HEK293 (cell line): ENCODE data around the gene FAM240A.

ENCODE experiments used
- CTCF ChIA-PET: fragments of 350-600 bp; formaldehyde crosslinking; extraction: SDS; loops from one replicate; lab custom pipeline; 2021; ENCODE audit warnings: antibody characterized with exemption; lab: Yijun Ruan, JAX
- POLR2A ChIA-PET: fragments of 300-600 bp; formaldehyde crosslinking; extraction: SDS; loops from one replicate; lab custom pipeline; 2020; ENCODE audit warnings: antibody characterized with exemption, inconsistent platforms; lab: Yijun Ruan, JAX
- H3K27ac ChIP-seq: fragments of 200-500 bp; sonication (Bioruptor generic); 2 replicates; pipeline ENCODE4 v1.5.1; 2014; ENCODE audit warnings: low read depth, low read length, control low read depth, inconsistent platforms; ENCODE audit errors: extremely low read depth
- H3K36me3 ChIP-seq, 2 experiments: fragments of 200-500 bp in 1 of 2; sonication (Bioruptor generic) in 1 of 2; 1 replicate in 1 of 2; 2 replicates in 1 of 2; pipeline ENCODE4 v1.5.1; 2014 to 2017; ENCODE audit warnings: inconsistent platforms in 2 of 2, low read length in 2 of 2; ENCODE audit not compliant: control insufficient read depth in 2 of 2, insufficient read depth in 1 of 2
- H3K4me1 ChIP-seq: fragments of 200-500 bp; sonication (Bioruptor generic); 2 replicates; pipeline ENCODE4 v1.5.1; 2014; ENCODE audit warnings: mild to moderate bottlenecking, low read length, inconsistent platforms; ENCODE audit not compliant: control insufficient read depth, insufficient read depth
- H3K4me3 ChIP-seq: 2 replicates; pipeline ENCODE4 v1.5.1; 2011; ENCODE audit warnings: low read depth, mild to moderate bottlenecking, control low read depth, low read length, moderate library complexity
- H3K9me3 ChIP-seq: fragments of 200-500 bp; sonication (Bioruptor generic); 2 replicates; pipeline ENCODE4 v1.5.1; 2014; ENCODE audit warnings: low read depth, low read length, inconsistent platforms; ENCODE audit not compliant: control insufficient read depth, insufficient read depth
- ELK4 ChIP-seq: IDR thresholded peaks from 2 replicates; pipeline ENCODE4 v1.6.1; 2011; ENCODE audit warnings: mild to moderate bottlenecking, low read depth, low read length, borderline replicate concordance
- MEIS1 ChIP-seq: sonication (generic); formaldehyde crosslinking; IDR thresholded peaks from 2 replicates; pipeline ENCODE4 v1.8.1; 2022; ENCODE audit warnings: missing genetic modification reagents, mild to moderate bottlenecking, borderline replicate concordance
- TSHZ1 ChIP-seq: fragments of 450-650 bp; formaldehyde crosslinking; IDR thresholded peaks from 2 replicates; pipeline ENCODE4 v1.5.1; 2016; ENCODE audit warnings: missing biosample characterization, missing genetic modification characterization, borderline replicate concordance
- ZBTB20 ChIP-seq: fragments of 450-650 bp; formaldehyde crosslinking; IDR thresholded peaks from 2 replicates; pipeline ENCODE4 v1.5.1; 2016; ENCODE audit warnings: missing biosample characterization, missing genetic modification characterization
- ZBTB6 ChIP-seq: fragments of 450-650 bp; formaldehyde crosslinking; IDR thresholded peaks from 2 replicates; pipeline ENCODE4 v1.5.1; 2017; ENCODE audit warnings: missing biosample characterization, missing genetic modification characterization
- ZFP37 ChIP-seq: fragments of 450-650 bp; formaldehyde crosslinking; IDR thresholded peaks from 2 replicates; pipeline ENCODE4 v1.5.1; 2016; ENCODE audit warnings: missing biosample characterization, missing genetic modification characterization
- ZFP41 ChIP-seq: fragments of 450-650 bp; formaldehyde crosslinking; IDR thresholded peaks from 2 replicates; pipeline ENCODE4 v1.5.1; 2016; ENCODE audit warnings: missing biosample characterization, missing genetic modification characterization, borderline replicate concordance
- ZNF121 ChIP-seq: fragments of 450-650 bp; formaldehyde crosslinking; IDR thresholded peaks from 2 replicates; pipeline ENCODE4 v1.5.1; 2016; ENCODE audit warnings: missing biosample characterization, missing genetic modification characterization
- ZNF16 ChIP-seq: fragments of 450-650 bp; formaldehyde crosslinking; IDR thresholded peaks from 2 replicates; pipeline ENCODE4 v1.5.1; 2016; ENCODE audit warnings: low read depth, missing biosample characterization, missing genetic modification characterization
- ZNF169 ChIP-seq: fragments of 450-650 bp; formaldehyde crosslinking; IDR thresholded peaks from 2 replicates; pipeline ENCODE4 v1.5.1; 2016; ENCODE audit warnings: missing biosample characterization, missing genetic modification characterization
- ZNF555 ChIP-seq: fragments of 450-650 bp; formaldehyde crosslinking; conservative IDR thresholded peaks from 2 replicates; pipeline ENCODE4 v1.5.1; 2017; ENCODE audit warnings: missing biosample characterization, mild to moderate bottlenecking, missing genetic modification characterization, inconsistent platforms
- ZNF558 ChIP-seq: fragments of 450-650 bp; formaldehyde crosslinking; IDR thresholded peaks from 2 replicates; pipeline ENCODE4 v1.5.1; 2016; ENCODE audit warnings: missing biosample characterization, missing genetic modification characterization
- TF ChIP-seq, protein P1 (sequence below): fragments of 450-650 bp; formaldehyde crosslinking; IDR thresholded peaks from 2 replicates; pipeline ENCODE4 v1.5.1; 2016; ENCODE audit warnings: missing biosample characterization, missing genetic modification characterization
- TF ChIP-seq, protein P2 (sequence below): fragments of 450-650 bp; formaldehyde crosslinking; IDR thresholded peaks from 2 replicates; pipeline ENCODE4 v1.5.1; 2016; ENCODE audit warnings: missing biosample characterization, missing genetic modification characterization
- TF ChIP-seq, protein P3 (sequence below): fragments of 450-650 bp; formaldehyde crosslinking; IDR thresholded peaks from 2 replicates; pipeline ENCODE4; 2016; ENCODE audit warnings: missing biosample characterization, missing genetic modification characterization
- TF ChIP-seq, protein P4 (sequence below): fragments of 450-650 bp; formaldehyde crosslinking; IDR thresholded peaks from 2 replicates; pipeline ENCODE4 v1.5.1; 2016; ENCODE audit warnings: missing biosample characterization, missing genetic modification characterization

FAM240A gene

DNA sequence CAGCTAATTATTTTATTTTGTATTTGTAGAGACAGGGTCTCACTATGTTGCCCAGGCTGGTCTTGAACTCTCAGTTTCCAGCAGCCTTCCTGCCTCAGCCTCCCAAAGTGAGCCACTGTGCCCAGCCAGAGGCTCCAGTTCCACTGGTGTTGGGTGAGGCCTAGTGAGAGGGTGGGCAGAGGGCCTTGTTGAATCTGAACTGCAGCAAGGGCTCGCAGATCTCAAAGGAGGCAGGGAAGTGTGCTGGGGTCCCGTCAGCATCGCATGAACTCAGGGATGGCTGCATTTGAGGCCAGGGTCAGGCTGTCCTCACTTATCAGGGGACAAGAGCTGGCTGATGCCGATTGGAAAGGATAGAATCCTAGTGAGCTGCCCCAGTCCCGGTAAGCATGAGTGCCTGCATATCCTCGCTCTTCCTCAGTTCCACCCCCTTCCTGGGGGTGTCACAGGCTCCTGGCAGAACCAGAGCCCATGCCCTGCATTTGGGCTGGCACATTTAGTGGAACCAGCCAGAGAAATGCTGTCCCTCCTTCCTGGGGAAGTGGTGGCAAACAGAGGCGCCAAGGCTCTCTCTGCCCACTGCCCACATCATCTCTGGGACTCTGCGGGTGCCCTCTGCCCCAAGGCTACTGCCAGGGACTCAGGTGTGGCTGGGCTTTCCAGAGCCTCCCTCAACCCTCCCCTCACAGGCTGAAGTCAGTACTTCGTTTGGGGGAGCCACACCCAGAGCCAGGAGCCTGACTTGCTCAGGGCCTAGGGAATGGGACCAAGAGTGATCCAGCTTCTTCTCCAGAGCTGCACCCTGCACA lies 57.1 kb downstream of the FAM240A start:
- no peaks in the 10 kb centered on the region for H3K9me3 ChIP-seq
- no peak overlapping the region for H3K27ac ChIP-seq
- TF ChIP-seq ZBTB20 = no peak
- TF ChIP-seq ZNF121 (tag by site-specific recombination) = no peak
- TF ChIP-seq, protein P1, sequence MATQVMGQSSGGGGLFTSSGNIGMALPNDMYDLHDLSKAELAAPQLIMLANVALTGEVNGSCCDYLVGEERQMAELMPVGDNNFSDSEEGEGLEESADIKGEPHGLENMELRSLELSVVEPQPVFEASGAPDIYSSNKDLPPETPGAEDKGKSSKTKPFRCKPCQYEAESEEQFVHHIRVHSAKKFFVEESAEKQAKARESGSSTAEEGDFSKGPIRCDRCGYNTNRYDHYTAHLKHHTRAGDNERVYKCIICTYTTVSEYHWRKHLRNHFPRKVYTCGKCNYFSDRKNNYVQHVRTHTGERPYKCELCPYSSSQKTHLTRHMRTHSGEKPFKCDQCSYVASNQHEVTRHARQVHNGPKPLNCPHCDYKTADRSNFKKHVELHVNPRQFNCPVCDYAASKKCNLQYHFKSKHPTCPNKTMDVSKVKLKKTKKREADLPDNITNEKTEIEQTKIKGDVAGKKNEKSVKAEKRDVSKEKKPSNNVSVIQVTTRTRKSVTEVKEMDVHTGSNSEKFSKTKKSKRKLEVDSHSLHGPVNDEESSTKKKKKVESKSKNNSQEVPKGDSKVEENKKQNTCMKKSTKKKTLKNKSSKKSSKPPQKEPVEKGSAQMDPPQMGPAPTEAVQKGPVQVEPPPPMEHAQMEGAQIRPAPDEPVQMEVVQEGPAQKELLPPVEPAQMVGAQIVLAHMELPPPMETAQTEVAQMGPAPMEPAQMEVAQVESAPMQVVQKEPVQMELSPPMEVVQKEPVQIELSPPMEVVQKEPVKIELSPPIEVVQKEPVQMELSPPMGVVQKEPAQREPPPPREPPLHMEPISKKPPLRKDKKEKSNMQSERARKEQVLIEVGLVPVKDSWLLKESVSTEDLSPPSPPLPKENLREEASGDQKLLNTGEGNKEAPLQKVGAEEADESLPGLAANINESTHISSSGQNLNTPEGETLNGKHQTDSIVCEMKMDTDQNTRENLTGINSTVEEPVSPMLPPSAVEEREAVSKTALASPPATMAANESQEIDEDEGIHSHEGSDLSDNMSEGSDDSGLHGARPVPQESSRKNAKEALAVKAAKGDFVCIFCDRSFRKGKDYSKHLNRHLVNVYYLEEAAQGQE (tag by site-specific recombination) = no peak
- no peak for TF ChIP-seq ZNF555 (tag by site-specific recombination)
- no peak for TF ChIP-seq TSHZ1
- TF ChIP-seq ELK4 = no peak
- TF ChIP-seq ZFP41 (tag by site-specific recombination) = no peak
- TF ChIP-seq, protein P2, sequence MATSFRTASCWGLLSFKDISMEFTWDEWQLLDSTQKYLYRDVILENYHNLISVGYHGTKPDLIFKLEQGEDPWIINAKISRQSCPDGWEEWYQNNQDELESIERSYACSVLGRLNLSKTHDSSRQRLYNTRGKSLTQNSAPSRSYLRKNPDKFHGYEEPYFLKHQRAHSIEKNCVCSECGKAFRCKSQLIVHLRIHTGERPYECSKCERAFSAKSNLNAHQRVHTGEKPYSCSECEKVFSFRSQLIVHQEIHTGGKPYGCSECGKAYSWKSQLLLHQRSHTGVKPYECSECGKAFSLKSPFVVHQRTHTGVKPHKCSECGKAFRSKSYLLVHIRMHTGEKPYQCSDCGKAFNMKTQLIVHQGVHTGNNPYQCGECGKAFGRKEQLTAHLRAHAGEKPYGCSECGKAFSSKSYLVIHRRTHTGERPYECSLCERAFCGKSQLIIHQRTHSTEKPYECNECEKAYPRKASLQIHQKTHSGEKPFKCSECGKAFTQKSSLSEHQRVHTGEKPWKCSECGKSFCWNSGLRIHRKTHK (tag by site-specific recombination) = no peak
- TF ChIP-seq ZBTB6 = no peak
- TF ChIP-seq, protein P3, sequence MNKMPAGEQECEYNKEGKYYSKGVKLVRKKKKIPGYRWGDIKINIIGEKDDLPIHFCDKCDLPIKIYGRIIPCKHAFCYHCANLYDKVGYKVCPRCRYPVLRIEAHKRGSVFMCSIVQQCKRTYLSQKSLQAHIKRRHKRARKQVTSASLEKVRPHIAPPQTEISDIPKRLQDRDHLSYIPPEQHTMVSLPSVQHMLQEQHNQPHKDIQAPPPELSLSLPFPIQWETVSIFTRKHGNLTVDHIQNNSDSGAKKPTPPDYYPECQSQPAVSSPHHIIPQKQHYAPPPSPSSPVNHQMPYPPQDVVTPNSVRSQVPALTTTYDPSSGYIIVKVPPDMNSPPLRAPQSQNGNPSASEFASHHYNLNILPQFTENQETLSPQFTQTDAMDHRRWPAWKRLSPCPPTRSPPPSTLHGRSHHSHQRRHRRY (tag by site-specific recombination) = no peak
- TF ChIP-seq MEIS1 (CRISPR knock-in tag) = no peak
- TF ChIP-seq ZNF16 (tag by site-specific recombination) = no peak
- TF ChIP-seq ZNF169 = no peak
- TF ChIP-seq, protein P4, sequence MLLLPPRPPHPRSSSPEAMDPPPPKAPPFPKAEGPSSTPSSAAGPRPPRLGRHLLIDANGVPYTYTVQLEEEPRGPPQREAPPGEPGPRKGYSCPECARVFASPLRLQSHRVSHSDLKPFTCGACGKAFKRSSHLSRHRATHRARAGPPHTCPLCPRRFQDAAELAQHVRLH (tag by site-specific recombination) = no peak
- no peak for TF ChIP-seq ZFP37 (tag by site-specific recombination)
- TF ChIP-seq ZNF558 (tag by site-specific recombination) = no peak
- TF ChIP-seq, all 188 proteins: peak for 0
- no peaks in the 10 kb centered on the region for H3K4me1 ChIP-seq
- no peak overlapping the region for H3K4me3 ChIP-seq
- ChIA-PET CTCF (no interaction called here), POLR2A (no interaction called here)
- no peaks in the 10 kb centered on the region for H3K36me3 ChIP-seq
